MM.1S (cell line): ENCODE results near the gene INPP5D.

Experiments
- DNase-seq: peaks from one replicate; pipeline ENCODE4 v3.0.0-alpha.2; 2015
- H2AFZ ChIP-seq: fragments of 300-600 bp; sonication (generic); 2 replicates; pipeline ENCODE4 v1.6.0; 2016; ENCODE audit warnings: antibody characterized with exemption, low read length
- H3F3A ChIP-seq: fragments of 300-600 bp; sonication (generic); 2 replicates; pipeline ENCODE4 v1.6.1; 2016; ENCODE audit warnings: mild to moderate bottlenecking, antibody characterized with exemption, low read length, moderate library complexity, mixed read lengths; ENCODE audit not compliant: insufficient read depth
- H3K27ac ChIP-seq: fragments of 300-600 bp; sonication (generic); 2 replicates; pipeline ENCODE4 v1.5.1; 2016; ENCODE audit warnings: mild to moderate bottlenecking, low read length
- H3K27me3 ChIP-seq: fragments of 300-600 bp; sonication (generic); replicated peaks from 2 replicates; pipeline ENCODE4 v1.6.0; 2016; ENCODE audit warnings: low read length; ENCODE audit not compliant: insufficient read depth
- H3K36me3 ChIP-seq: fragments of 300-600 bp; sonication (generic); replicated peaks from 2 replicates; pipeline ENCODE4 v1.6.1; 2016; ENCODE audit warnings: mild to moderate bottlenecking, low read length, mixed read lengths; ENCODE audit not compliant: insufficient read depth
- H3K4me1 ChIP-seq: fragments of 300-600 bp; sonication (generic); 2 replicates; pipeline ENCODE4 v1.6.1; 2016; ENCODE audit warnings: low read length, mixed read lengths
- H3K4me2 ChIP-seq: fragments of 300-600 bp; sonication (generic); 2 replicates; pipeline ENCODE4 v1.6.0; 2016; ENCODE audit warnings: low read depth, low read length
- H3K4me3 ChIP-seq: fragments of 300-600 bp; sonication (generic); 2 replicates; pipeline ENCODE4 v1.5.1; 2016; ENCODE audit warnings: low read length, mixed read lengths
- H3K79me2 ChIP-seq: fragments of 300-600 bp; sonication (generic); 2 replicates; pipeline ENCODE4 v1.6.1; 2016; ENCODE audit warnings: mixed run types, low read length, mixed read lengths
- H3K9ac ChIP-seq: fragments of 300-600 bp; sonication (generic); 2 replicates; pipeline ENCODE4 v1.6.1; 2016; ENCODE audit warnings: low read length, mixed read lengths
- H3K9me2 ChIP-seq: fragments of 300-600 bp; sonication (generic); replicated peaks from 2 replicates; pipeline ENCODE4 v1.6.1; 2016; ENCODE audit warnings: mild to moderate bottlenecking, low read length, mixed read lengths; ENCODE audit not compliant: insufficient read depth
- H3K9me3 ChIP-seq: fragments of 300-600 bp; sonication (generic); replicated peaks from 2 replicates; pipeline ENCODE4 v1.6.1; 2016; ENCODE audit warnings: mild to moderate bottlenecking, low read length, mixed read lengths; ENCODE audit not compliant: insufficient read depth
- H4K20me1 ChIP-seq: fragments of 300-600 bp; sonication (generic); 2 replicates; pipeline ENCODE4 v1.6.1; 2016; ENCODE audit warnings: mild to moderate bottlenecking, low read length, moderate library complexity, mixed read lengths; ENCODE audit not compliant: insufficient read depth
- EZH2 ChIP-seq: fragments of 300-600 bp; sonication (generic); optimal IDR thresholded peaks from 2 replicates; pipeline ENCODE3; 2017; ENCODE audit warnings: low read depth, mild to moderate bottlenecking, antibody characterized with exemption, low read length, mixed read lengths
- EZH2phosphoT487 ChIP-seq: fragments of 300-600 bp; sonication (generic); IDR thresholded peaks from 2 replicates; pipeline ENCODE4 v1.6.1; 2018; ENCODE audit warnings: antibody characterized with exemption, low read length
- TF ChIP-seq, protein P1 (sequence below): fragments of 300-600 bp; sonication (generic); IDR thresholded peaks from 2 replicates; pipeline ENCODE4 v1.5.1; 2016; ENCODE audit warnings: antibody characterized with exemption, low read length, mixed read lengths

Gene INPP5D

DNA sequence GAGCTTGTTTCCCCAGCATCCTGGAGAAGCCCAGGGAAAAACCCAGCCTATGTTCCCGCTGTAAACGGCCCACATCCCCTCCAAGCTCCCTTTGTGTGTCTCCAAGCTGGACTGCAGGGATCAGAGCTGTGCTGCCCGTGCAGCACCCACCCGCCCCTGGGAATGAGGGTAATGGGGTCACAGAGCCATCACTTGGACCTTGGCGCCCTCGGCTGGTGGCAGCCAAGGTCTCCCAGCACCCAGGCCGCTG is 670 bp upstream of the INPP5D start:
- Histone ChIP-seq H3K27ac (no peak overlapping the region; the same call in 1 of the 2 replicates), H3K4me3 (no peak overlapping the region), H4K20me1 (no peaks in the 10 kb centered on the region), H3K4me1 (peaks cover 23% of the 10 kb centered on the region), H3K9ac (peak overlapping the region; percentile 60; the same call in 1 of the 2 replicates), H3K27me3 (no peaks in the 10 kb centered on the region), H3K9me3 (no peaks in the 10 kb centered on the region), H3K4me2 (peak overlapping the region; percentile 97; the same call in 1 of the 2 replicates), H2AFZ (peak overlapping the region; percentile 87; the same call in 1 of the 2 replicates), H3K9me2 (no peaks in the 10 kb centered on the region), H3K79me2 (peaks cover 42% of the 10 kb centered on the region), H3K36me3 (no peaks in the 10 kb centered on the region), H3F3A (peaks cover 10% of the 10 kb centered on the region; the same call in 1 of the 2 replicates)
- DNase-seq = no peak
- no peak for TF ChIP-seq EZH2
- TF ChIP-seq, protein P1, sequence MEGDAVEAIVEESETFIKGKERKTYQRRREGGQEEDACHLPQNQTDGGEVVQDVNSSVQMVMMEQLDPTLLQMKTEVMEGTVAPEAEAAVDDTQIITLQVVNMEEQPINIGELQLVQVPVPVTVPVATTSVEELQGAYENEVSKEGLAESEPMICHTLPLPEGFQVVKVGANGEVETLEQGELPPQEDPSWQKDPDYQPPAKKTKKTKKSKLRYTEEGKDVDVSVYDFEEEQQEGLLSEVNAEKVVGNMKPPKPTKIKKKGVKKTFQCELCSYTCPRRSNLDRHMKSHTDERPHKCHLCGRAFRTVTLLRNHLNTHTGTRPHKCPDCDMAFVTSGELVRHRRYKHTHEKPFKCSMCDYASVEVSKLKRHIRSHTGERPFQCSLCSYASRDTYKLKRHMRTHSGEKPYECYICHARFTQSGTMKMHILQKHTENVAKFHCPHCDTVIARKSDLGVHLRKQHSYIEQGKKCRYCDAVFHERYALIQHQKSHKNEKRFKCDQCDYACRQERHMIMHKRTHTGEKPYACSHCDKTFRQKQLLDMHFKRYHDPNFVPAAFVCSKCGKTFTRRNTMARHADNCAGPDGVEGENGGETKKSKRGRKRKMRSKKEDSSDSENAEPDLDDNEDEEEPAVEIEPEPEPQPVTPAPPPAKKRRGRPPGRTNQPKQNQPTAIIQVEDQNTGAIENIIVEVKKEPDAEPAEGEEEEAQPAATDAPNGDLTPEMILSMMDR = no peak
- no peak for TF ChIP-seq EZH2phosphoT487

DNA sequence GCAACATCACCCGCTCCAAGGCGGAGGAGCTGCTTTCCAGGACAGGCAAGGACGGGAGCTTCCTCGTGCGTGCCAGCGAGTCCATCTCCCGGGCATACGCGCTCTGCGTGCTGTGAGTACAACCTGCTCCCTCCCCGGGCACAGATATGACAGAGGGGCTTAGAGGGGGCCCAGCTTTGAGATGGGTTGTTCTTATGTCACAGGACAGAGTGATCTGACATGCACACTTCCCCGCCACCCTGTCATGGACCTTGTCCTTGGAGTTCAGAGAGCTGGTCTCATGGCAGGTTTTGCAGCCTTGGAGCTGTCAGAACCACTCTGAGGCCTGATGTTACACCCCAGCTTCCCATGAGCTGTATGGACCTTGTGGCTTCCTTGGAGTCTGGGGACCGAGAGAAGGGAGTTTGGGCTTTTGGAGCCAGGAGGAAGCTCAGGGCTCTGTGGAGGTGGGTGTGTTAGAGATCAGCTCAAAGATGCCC is 398 bp downstream of the INPP5D start:
- H3K9me3 ChIP-seq = no peaks in the 10 kb centered on the region
- TF ChIP-seq, protein P1 = no peak
- no peaks in the 10 kb centered on the region for H3K36me3 ChIP-seq
- H3K4me1 ChIP-seq = peaks cover 23% of the 10 kb centered on the region
- H3K9me2 ChIP-seq = no peaks in the 10 kb centered on the region
- H3K4me3 ChIP-seq = peak overlapping the region; percentile 84
- H3K79me2 ChIP-seq = peaks cover 48% of the 10 kb centered on the region
- H2AFZ ChIP-seq = peak overlapping the region; percentile 87
- peaks cover 10% of the 10 kb centered on the region; the same call in 1 of the 2 replicates for H3F3A ChIP-seq
- no peaks in the 10 kb centered on the region for H3K27me3 ChIP-seq
- peak overlapping the region; percentile 60 for H3K9ac ChIP-seq
- peak; percentile 10 for DNase-seq
- peak overlapping the region; percentile 97 for H3K4me2 ChIP-seq
- peak overlapping the region; percentile 63 for H3K27ac ChIP-seq
- no peaks in the 10 kb centered on the region for H4K20me1 ChIP-seq

DNA sequence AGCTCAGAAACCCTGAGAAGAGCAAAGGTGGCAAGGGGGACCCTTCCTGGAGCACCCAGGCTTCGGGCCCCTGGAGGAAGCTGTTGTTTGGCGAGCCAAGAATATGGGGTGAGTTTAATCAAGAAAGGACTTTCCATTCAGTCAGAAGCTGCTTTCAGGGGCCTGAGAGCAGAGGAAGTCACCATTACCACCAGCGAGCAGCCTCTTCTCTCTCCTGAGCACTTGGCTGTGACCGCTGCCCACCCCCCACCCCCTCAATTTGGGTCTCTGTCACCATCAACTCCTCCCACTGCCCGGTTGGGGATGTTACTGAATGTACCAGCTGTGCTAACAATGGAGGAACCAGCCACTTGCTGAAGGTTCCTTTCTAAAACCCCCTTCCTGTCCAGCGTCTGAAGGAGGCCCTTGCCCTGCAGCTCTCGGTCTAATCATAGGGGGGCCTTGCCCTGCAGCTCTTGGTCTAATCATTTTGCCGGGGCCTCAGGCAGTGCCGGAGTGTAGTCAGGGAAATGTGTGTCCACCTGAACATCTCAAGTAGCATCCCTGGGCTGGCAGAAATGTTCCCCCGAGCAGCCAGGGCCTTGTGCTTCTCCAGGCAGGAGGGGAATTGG is 943 bp downstream of the INPP5D start:
- Histone ChIP-seq H3K27ac (peak overlapping the region; percentile 63), H3K4me1 (peaks cover 23% of the 10 kb centered on the region), H3K36me3 (no peaks in the 10 kb centered on the region), H3K79me2 (peaks cover 50% of the 10 kb centered on the region), H3F3A (peaks cover 10% of the 10 kb centered on the region; the same call in 1 of the 2 replicates), H3K27me3 (no peaks in the 10 kb centered on the region), H3K9ac (peak overlapping the region; percentile 60; the same call in 1 of the 2 replicates), H2AFZ (peak overlapping the region; percentile 87), H3K9me2 (no peaks in the 10 kb centered on the region), H3K9me3 (no peaks in the 10 kb centered on the region), H3K4me3 (peak overlapping the region; percentile 84), H4K20me1 (no peaks in the 10 kb centered on the region), H3K4me2 (peak overlapping the region; percentile 97)
- TF ChIP-seq, protein P1 = no peak
- TF ChIP-seq EZH2phosphoT487 (no peak), EZH2 (no peak)
- DNase-seq = peak; percentile 25
